Kidney (tissue), 14 donors: ENCODE results near the gene RIN3. TPM values are rescaled to one million over a fixed set of nuclear protein-coding genes. Genes with fewer than 3 reads are reported as not detected.

Experiments
- DNase-seq, 5 donors: peaks; one replicate each; pipeline ENCODE4 v3.0.0-alpha.2; 2013 to 2020
- FAIRE-seq: peaks from 2 replicates; lab custom pipeline; 2012; peaks lifted over from hg19 to GRCh38; lab: Jason Lieb, UNC
- H3K27ac ChIP-seq, 2 donors: one replicate each; pipeline ENCODE4 v1.7.0; 2013; ENCODE audit warnings: low read depth in 2 of 2, low read length in 2 of 2, inconsistent platforms in 1 of 2
- H3K27me3 ChIP-seq: one replicate; pipeline ENCODE4 v1.7.1; 2013; ENCODE audit warnings: low read length, inconsistent platforms; ENCODE audit not compliant: control insufficient read depth, insufficient read depth
- H3K36me3 ChIP-seq, 3 donors: one replicate each; pipeline versions ENCODE4 v1.7.0 to v1.7.1; 2013; ENCODE audit warnings: low read length in 3 of 3, control low read depth in 1 of 3, inconsistent platforms in 1 of 3; ENCODE audit not compliant: insufficient read depth in 3 of 3, control insufficient read depth in 2 of 3
- H3K4me1 ChIP-seq, 3 donors: one replicate each; pipeline versions ENCODE4 v1.7.0 to v1.7.1; 2013; ENCODE audit warnings: low read length in 3 of 3, inconsistent platforms in 1 of 3, low read depth in 1 of 3; ENCODE audit not compliant: control insufficient read depth in 2 of 3, insufficient read depth in 2 of 3
- H3K4me3 ChIP-seq, 3 donors: one replicate each; pipeline versions ENCODE4 v1.7.0 to v1.8.1; 2013; ENCODE audit warnings: low read length in 3 of 3, control low read depth in 1 of 3, inconsistent platforms in 1 of 3
- H3K9ac ChIP-seq, 3 donors: one replicate each; pipeline versions ENCODE4 v1.7.0 to v1.7.1; 2013; ENCODE audit warnings: low read length in 3 of 3, control low read depth in 1 of 3, inconsistent platforms in 1 of 3
- H3K9me3 ChIP-seq, 3 donors: one replicate each; pipeline versions ENCODE4 v1.7.0 to v1.7.1; 2013; ENCODE audit warnings: low read length in 3 of 3, control low read depth in 1 of 3, inconsistent platforms in 1 of 3; ENCODE audit not compliant: control insufficient read depth in 2 of 3, insufficient read depth in 1 of 3
- intact Hi-C: fragments of 100-400 bp; cut with DNase I; formaldehyde crosslinking; loops from one replicate; pipeline ENCODE4 v1.11.1; 2022
- polyA plus RNA-seq: library from polyadenylated mRNA; stranded (reverse); fragments of 350-450 nt; fragmentation: Illumina TruSeq; extraction: RNeasy Lipid Tissue Mini Kit (QIAGEN cat#74804); gene quantifications from one replicate; pipeline ENCODE4 v1.2.3, GENCODE V29; 2014; ENCODE audit warnings: low read depth, low replicate concordance; ENCODE audit not compliant: insufficient read depth
- total RNA-seq: library from RNA; stranded (reverse); fragmentation: NEBNext Ultra II Directional; extraction: Animal tissue kit (Norgen Biotek cat#: 25700); gene quantifications from one replicate; pipeline ENCODE4 v1.2.1, GENCODE V29; 2021
- TF ChIP-seq, protein P1 (sequence below): IDR thresholded peaks from 3 replicates; pipeline ENCODE4 v1.5.1; 2012; ENCODE audit warnings: mild to moderate bottlenecking, moderate library complexity, borderline replicate concordance; ENCODE audit not compliant: insufficient read depth; ENCODE audit errors: extremely low read depth
- donor health status: control.
- donor health status: control.
- donor health status: control.
- donor health status: control.
- donor health status: control.
- donor health status: DM: yes; HTN: yes; CAD: no.
- donor health status: Normal renal cell carcinoma (clear cell type).

RIN3 gene
- total and polyA plus RNA-seq, 2 donors from 2014 or later: 7.1 to 30.4 TPM

DNA sequence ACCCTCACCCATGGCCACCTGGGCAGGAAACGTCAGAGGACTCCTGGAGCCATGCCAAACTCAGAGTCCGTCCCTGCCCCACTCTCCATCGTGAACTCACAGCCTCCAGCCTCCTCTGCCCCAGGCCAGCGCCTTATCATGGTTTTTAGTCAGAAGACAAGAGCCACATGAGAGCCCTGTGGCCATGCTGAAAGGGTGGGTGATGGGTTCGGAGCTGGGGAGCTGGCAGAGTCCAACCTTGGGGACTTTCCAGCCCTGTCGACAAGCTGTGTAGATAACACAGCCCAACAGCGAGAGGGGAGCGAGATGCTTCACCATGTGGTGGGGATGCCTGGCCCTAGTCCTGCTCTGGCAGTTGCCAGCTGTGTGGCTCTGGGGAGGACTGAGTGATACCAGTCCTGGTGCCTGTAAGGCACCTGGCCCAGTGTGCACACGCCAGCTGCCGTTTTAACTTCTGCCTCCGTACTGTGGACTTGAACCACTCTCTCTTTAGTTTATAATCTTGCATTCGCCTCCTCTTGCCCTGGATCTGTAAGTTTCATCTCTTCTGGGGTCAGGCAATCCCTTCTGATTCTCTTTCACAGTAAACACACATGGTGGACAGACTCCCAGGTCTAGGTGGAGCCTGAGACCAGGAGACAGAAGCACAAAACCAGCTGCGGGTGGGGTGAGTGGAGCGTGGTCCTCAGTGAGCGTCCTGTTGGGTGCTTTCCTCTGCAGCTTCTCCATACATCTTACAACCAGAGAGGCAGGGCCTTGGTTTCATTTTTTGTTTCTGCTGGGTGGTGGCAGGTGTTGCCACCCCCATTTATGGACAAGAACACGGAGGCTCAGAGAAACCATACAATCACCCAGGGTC lies 55.3 kb downstream of the RIN3 start:
- intact Hi-C loops: no loop called here
- no peak overlapping the region for H3K4me3 ChIP-seq
- no peak overlapping the region for H3K9ac ChIP-seq
- no peaks in the 10 kb centered on the region for H3K36me3 ChIP-seq
- peaks cover 0 to 12% (median 0%) of the 10 kb centered on the region in 3 donors for H3K9me3 ChIP-seq
- TF ChIP-seq, protein P1, sequence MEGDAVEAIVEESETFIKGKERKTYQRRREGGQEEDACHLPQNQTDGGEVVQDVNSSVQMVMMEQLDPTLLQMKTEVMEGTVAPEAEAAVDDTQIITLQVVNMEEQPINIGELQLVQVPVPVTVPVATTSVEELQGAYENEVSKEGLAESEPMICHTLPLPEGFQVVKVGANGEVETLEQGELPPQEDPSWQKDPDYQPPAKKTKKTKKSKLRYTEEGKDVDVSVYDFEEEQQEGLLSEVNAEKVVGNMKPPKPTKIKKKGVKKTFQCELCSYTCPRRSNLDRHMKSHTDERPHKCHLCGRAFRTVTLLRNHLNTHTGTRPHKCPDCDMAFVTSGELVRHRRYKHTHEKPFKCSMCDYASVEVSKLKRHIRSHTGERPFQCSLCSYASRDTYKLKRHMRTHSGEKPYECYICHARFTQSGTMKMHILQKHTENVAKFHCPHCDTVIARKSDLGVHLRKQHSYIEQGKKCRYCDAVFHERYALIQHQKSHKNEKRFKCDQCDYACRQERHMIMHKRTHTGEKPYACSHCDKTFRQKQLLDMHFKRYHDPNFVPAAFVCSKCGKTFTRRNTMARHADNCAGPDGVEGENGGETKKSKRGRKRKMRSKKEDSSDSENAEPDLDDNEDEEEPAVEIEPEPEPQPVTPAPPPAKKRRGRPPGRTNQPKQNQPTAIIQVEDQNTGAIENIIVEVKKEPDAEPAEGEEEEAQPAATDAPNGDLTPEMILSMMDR: no peak
- no peak overlapping the region for H3K27ac ChIP-seq
- H3K4me1 ChIP-seq: peaks cover 0 to 3% (median 0%) of the 10 kb centered on the region in 3 donors
- DNase-seq (no peak), FAIRE-seq (no peak)
- H3K27me3 ChIP-seq: no peaks in the 10 kb centered on the region

DNA sequence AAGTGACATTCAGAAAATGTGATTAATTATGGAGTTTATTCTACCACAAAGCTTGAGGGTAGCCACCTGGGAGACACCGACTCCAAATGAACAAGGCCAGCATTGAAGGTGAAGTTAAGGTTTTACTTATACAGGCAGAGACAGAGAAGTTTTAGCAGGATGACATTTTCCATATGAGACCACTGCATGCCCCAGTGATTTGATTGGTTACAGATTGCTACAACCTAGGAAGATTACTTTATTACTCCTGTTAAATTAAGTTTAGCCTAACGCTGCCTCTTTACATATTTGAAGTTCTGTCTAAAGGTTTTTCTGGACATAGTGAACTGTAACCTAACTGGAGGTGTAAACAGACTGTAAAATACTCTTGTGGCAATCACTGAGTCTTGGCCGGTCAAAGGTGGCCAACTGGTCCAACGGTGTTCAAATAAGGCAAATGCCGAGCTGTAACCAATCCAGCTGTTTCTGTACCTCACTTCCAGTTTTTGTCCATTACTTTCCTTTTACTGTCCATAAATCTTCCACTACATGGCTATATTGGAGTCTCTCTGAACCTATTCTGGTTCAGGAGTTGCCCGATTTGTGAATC lies 57.2 kb downstream of the RIN3 start:
- DNase-seq (peak in 2 of 5 donors; percentile 15 to 28), FAIRE-seq (no peak)
- TF ChIP-seq, protein P1: no peak
- Histone ChIP-seq H3K4me3 (no peak overlapping the region), H3K36me3 (no peaks in the 10 kb centered on the region), H3K4me1 (peaks cover 0 to 3% (median 0%) of the 10 kb centered on the region in 3 donors), H3K9ac (no peak overlapping the region), H3K27ac (no peak overlapping the region), H3K27me3 (no peaks in the 10 kb centered on the region), H3K9me3 (peaks cover 0 to 12% (median 0%) of the 10 kb centered on the region in 3 donors)
- intact Hi-C loops: no loop called here

DNA sequence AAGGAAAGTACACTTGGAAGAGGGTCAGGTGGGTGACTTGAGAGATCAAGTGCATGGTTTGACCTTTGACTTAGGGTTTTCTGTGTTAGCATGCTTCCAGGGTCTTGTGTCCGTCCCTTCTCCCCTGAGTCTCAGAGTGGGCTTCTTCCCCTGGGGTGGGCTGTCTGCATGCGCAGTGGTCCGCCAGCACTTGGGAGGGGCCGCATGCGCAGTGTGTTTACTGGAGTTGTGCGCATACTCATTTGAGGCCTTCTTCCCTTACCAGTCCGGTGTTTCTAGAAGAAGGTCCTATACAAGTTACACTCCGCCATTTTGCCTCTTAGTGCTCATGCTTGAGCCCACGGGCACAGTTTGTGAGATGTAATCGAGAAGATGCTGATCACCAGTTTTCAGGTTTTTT lies 58.5 kb downstream of the RIN3 start:
- Histone ChIP-seq H3K4me3 (no peak overlapping the region), H3K27ac (no peak overlapping the region), H3K4me1 (peaks cover 0 to 3% (median 0%) of the 10 kb centered on the region in 3 donors), H3K9ac (no peak overlapping the region), H3K9me3 (peaks cover 0 to 3% (median 0%) of the 10 kb centered on the region in 3 donors), H3K36me3 (no peaks in the 10 kb centered on the region), H3K27me3 (no peaks in the 10 kb centered on the region)
- TF ChIP-seq, protein P1: no peak
- DNase-seq (no peak), FAIRE-seq (no peak)
- intact Hi-C loops: no loop called here
